Spleen (tissue), 11 donors: Measurements from ENCODE around the gene NFASC. TPM values are rescaled to one million over a fixed set of nuclear protein-coding genes. Genes with fewer than 3 reads are reported as not detected.

Experiments used
- DNase-seq: peaks from one replicate; pipeline ENCODE4 v3.0.0-alpha.2; 2020
- H3K27ac ChIP-seq, 8 donors: fragments of 200-600 bp; sonication (generic) in 7 of 8; 1 replicate in 4 of 8; 2 replicates in 4 of 8; pipeline versions ENCODE4 v1.5.0 to v1.8.0; 2016 to 2021; ENCODE audit warnings: inconsistent platforms in 4 of 8, mild to moderate bottlenecking in 4 of 8, moderate library complexity in 1 of 8
- H3K27me3 ChIP-seq, 7 donors: fragments of 200-600 bp; sonication (generic) in 6 of 7; replicated peaks in 1 of 7; 1 replicate in 4 of 7; 2 replicates in 3 of 7; pipeline versions ENCODE4 v1.5.0 to v1.8.0; 2016 to 2021; ENCODE audit warnings: inconsistent platforms in 3 of 7, mild to moderate bottlenecking in 1 of 7
- H3K36me3 ChIP-seq, 6 donors: fragments of 200-600 bp; sonication (generic) in 5 of 6; 1 replicate in 4 of 6; 2 replicates in 2 of 6; pipeline versions ENCODE4 v1.5.0 to v1.8.0; 2016 to 2021; ENCODE audit warnings: inconsistent platforms in 2 of 6
- H3K4me1 ChIP-seq, 6 donors: fragments of 200-600 bp; sonication (generic) in 5 of 6; 1 replicate in 3 of 6; 2 replicates in 3 of 6; pipeline versions ENCODE4 v1.5.0 to v1.8.0; 2016 to 2021; ENCODE audit warnings: inconsistent platforms in 3 of 6
- H3K4me3 ChIP-seq, 8 donors: fragments of 200-600 bp; sonication (generic) in 7 of 8; 1 replicate in 4 of 8; 2 replicates in 4 of 8; pipeline versions ENCODE4 v1.5.0 to v1.8.0; 2016 to 2021; ENCODE audit warnings: inconsistent platforms in 4 of 8, mild to moderate bottlenecking in 4 of 8, moderate library complexity in 2 of 8
- H3K9me3 ChIP-seq, 8 donors: fragments of 200-600 bp; sonication (generic) in 7 of 8; 1 replicate in 4 of 8; 2 replicates in 4 of 8; pipeline versions ENCODE4 v1.5.0 to v1.8.0; 2016 to 2021; ENCODE audit warnings: inconsistent platforms in 4 of 8
- CTCF ChIP-seq, 11 experiments: fragments of 200-600 bp in 7 of 11; fragments of 450-650 bp in 4 of 11; sonication (generic) in 4 of 11; IDR thresholded peaks in 8 of 11; conservative IDR thresholded peaks in 3 of 11; 1 replicate in 7 of 11; 2 replicates in 4 of 11; pipeline versions ENCODE4 v1.4.0 to v1.8.0; 2016 to 2021; ENCODE audit warnings: antibody characterized with exemption in 11 of 11, inconsistent platforms in 4 of 11, mild to moderate bottlenecking in 1 of 11
- POLR2A ChIP-seq, 3 donors: fragments of 450-650 bp; IDR thresholded peaks; one replicate each; pipeline ENCODE4 v1.5.1; 2017; ENCODE audit warnings: antibody characterized with exemption in 3 of 3, mild to moderate bottlenecking in 1 of 3
- POLR2AphosphoS5 ChIP-seq, 3 donors: sonication (generic); formaldehyde crosslinking; IDR thresholded peaks; one replicate each; pipeline ENCODE4 v1.5.1; 2017; ENCODE audit warnings: antibody characterized with exemption in 3 of 3
- WGBS, 5 donors: extraction: QIAGEN DNeasy Blood & Tissue Kit in 3 of 5; methylation state at CpG; one replicate each; pipeline versions ENCODE4 v1.1.5 to v1.1.7; 2013 to 2018; 5-methylcytosine and 5-hydroxymethylcytosine counted together
- intact Hi-C: fragments of 100-400 bp; cut with DNase I; formaldehyde crosslinking; loops from one replicate; pipeline ENCODE4 v1.15.0; 2023; ENCODE audit warnings: low total_unique reads
- polyA plus RNA-seq, 3 donors: library from polyadenylated mRNA; stranded (reverse); fragments of 200-250 nt; gene quantifications; one replicate each; pipeline ENCODE4 v1.2.1, GENCODE V29; 2013
- total RNA-seq, 7 donors: library from RNA; depleted of rRNA in 3 of 7; stranded (reverse); fragments of >200 nt in 3 of 7; fragmentation: NEBNext Ultra II Directional in 4 of 7; extraction: Animal tissue kit (Norgen Biotek cat#: 25700) in 4 of 7; gene quantifications; one replicate each; pipeline versions ENCODE4 v1.1.0 to v1.2.1, GENCODE V29; 2016 to 2021
- donor health status: healthy with polysubstance abuse.
- donor health status: DM: no; HTN: no; CAD: no; lungs with moderate emphysema.
- donor health status: DM: no; HTN: no; CAD: no.
- donor health status: Bipolar disorder and iron deficiency.
- donor health status: healthy.
- donor health status: DM: no; HTN: no; CAD: no.
- donor health status: DM: yes; HTN: yes; CAD: no.

NFASC gene
- total and polyA plus RNA-seq, 10 donors: 2.8 to 60.3 (median 23.1) TPM

GRCh38 chr1:204891860-204892259, 21.2 kb downstream of the NFASC start:
- Histone ChIP-seq H3K4me3 (no peak overlapping the region), H3K27me3 (peaks cover 0 to 24% (median 0%) of the 10 kb centered on the region in 7 donors), H3K4me1 (peaks cover 0 to 6% (median 0%) of the 10 kb centered on the region in 6 donors), H3K9me3 (no peaks in the 10 kb centered on the region), H3K27ac (no peak overlapping the region), H3K36me3 (no peaks in the 10 kb centered on the region)
- 59 to 93% (median 92%) methylated on average over 3 of the region's 3 CpGs for WGBS, 5 donors
- intact Hi-C loops: no loop called here
- TF ChIP-seq CTCF (IDR thresholded peaks at IDR 0.05 in 8 of 11, conservative IDR thresholded peaks at IDR 0.05 in 3 of 11) (no peak), POLR2A (IDR thresholded peaks at IDR 0.05) (no peak), POLR2AphosphoS5 (IDR thresholded peaks at IDR 0.05) (no peak)
- DNase-seq: no peak

- DNase-seq: no peak
- peaks cover 0 to 6% (median 0%) of the 10 kb centered on the region in 6 donors for H3K4me1 ChIP-seq
- H3K4me3 ChIP-seq: no peak overlapping the region
- intact Hi-C loops: no loop called here
- peaks cover 0 to 44% (median 0%) of the 10 kb centered on the region in 7 donors for H3K27me3 ChIP-seq
- no peaks in the 10 kb centered on the region for H3K36me3 ChIP-seq
- H3K9me3 ChIP-seq: no peaks in the 10 kb centered on the region
- TF ChIP-seq POLR2A (IDR thresholded peaks at IDR 0.05): no peak
- no peak for TF ChIP-seq CTCF (IDR thresholded peaks at IDR 0.05 in 8 of 11, conservative IDR thresholded peaks at IDR 0.05 in 3 of 11)
- no peak for TF ChIP-seq POLR2AphosphoS5 (IDR thresholded peaks at IDR 0.05)
- H3K27ac ChIP-seq: no peak overlapping the region
Observed at GRCh38 chr1:204894031-204894430, 23.4 kb downstream of the NFASC start.

GRCh38 chr1:204894606-204895005, 23.9 kb downstream of the NFASC start:
- 62 to 81% (median 65%) methylated on average over 1 of the region's 1 CpG for WGBS, 5 donors
- H3K4me3 ChIP-seq: no peak overlapping the region
- H3K36me3 ChIP-seq: no peaks in the 10 kb centered on the region
- peaks cover 0 to 6% (median 0%) of the 10 kb centered on the region in 6 donors for H3K4me1 ChIP-seq
- intact Hi-C loops: no loop called here
- H3K27me3 ChIP-seq: peaks cover 0 to 49% (median 0%) of the 10 kb centered on the region in 7 donors
- TF ChIP-seq POLR2A (IDR thresholded peaks at IDR 0.05) (no peak), POLR2AphosphoS5 (IDR thresholded peaks at IDR 0.05) (no peak), CTCF (IDR thresholded peaks at IDR 0.05 in 8 of 11, conservative IDR thresholded peaks at IDR 0.05 in 3 of 11) (no peak)
- H3K27ac ChIP-seq: no peak overlapping the region
- no peak for DNase-seq
- H3K9me3 ChIP-seq: no peaks in the 10 kb centered on the region

GRCh38 chr1:204896023-204896422, 25.4 kb downstream of the NFASC start:
- TF ChIP-seq CTCF (IDR thresholded peaks at IDR 0.05 in 8 of 11, conservative IDR thresholded peaks at IDR 0.05 in 3 of 11): no peak
- no peak for TF ChIP-seq POLR2AphosphoS5 (IDR thresholded peaks at IDR 0.05)
- TF ChIP-seq POLR2A (IDR thresholded peaks at IDR 0.05): no peak
- Histone ChIP-seq H3K27ac (no peak overlapping the region), H3K36me3 (no peaks in the 10 kb centered on the region), H3K4me3 (no peak overlapping the region), H3K27me3 (peaks cover 0 to 56% (median 0%) of the 10 kb centered on the region in 7 donors), H3K4me1 (no peaks in the 10 kb centered on the region), H3K9me3 (no peaks in the 10 kb centered on the region)
- intact Hi-C loops: no loop called here
- DNase-seq: no peak
- WGBS, 5 donors: 79 to 87% (median 83%) methylated on average over 6 of the region's 6 CpGs
